GM20000 (cell line): ENCODE data around the gene CARS2.
"Not testable (repeated sequence)": the region's sequence is repeated elsewhere in the genome, so short reads cannot be mapped to it uniquely, and the experiment has no call there.

Experiments used
- DNase-seq: peaks from one replicate; pipeline ENCODE4 v3.0.0; 2012; ENCODE audit warnings: low spot score
- CTCF ChIP-seq: IDR thresholded peaks from 2 replicates; pipeline ENCODE4 v1.5.1; 2012; ENCODE audit warnings: mild to moderate bottlenecking, control low read depth; ENCODE audit errors: extremely low read depth, missing control alignments

The CARS2 gene

GRCh38 chr13:110705356-110705825 is 525 bp downstream of the CARS2 start:
- TF ChIP-seq CTCF = no peak
- no peak for DNase-seq

- DNase-seq = no peak
- no peak for TF ChIP-seq CTCF
These were observed 3.1 kb downstream of the CARS2 start for GRCh38 chr13:110702591-110703526.

- no peak for DNase-seq
These were observed 3.8 kb downstream of the CARS2 start for GRCh38 chr13:110702089-110702488.

GRCh38 chr13:110701061-110701460 is 4.9 kb downstream of the CARS2 start:
- not testable (repeated sequence) for DNase-seq

More at GRCh38 chr13:110702089-110702488, 3.8 kb downstream of the CARS2 start:
- TF ChIP-seq CTCF = no peak

- no peak for TF ChIP-seq CTCF
- DNase-seq = no peak
These were observed 5.3 kb downstream of the CARS2 start for GRCh38 chr13:110700641-110701040.

GRCh38 chr13:110700186-110700585 is 5.7 kb downstream of the CARS2 start:
- TF ChIP-seq CTCF = no peak
- no peak for DNase-seq

- no peak for DNase-seq
- no peak for TF ChIP-seq CTCF
These were observed 6.5 kb downstream of the CARS2 start for GRCh38 chr13:110699148-110700145.
